Stimulated activated CD8-positive, alpha-beta memory T cell treated with anti-CD3 and anti-CD28 coated beads, Interleukin-4, amount 100 ng/mL, for 48 hours (primary cell): ENCODE results near the gene OGFOD2.

ENCODE experiments used
- DNase-seq: peaks from one replicate; pipeline ENCODE4 v3.0.0-alpha.2; 2020

The OGFOD2 gene

GRCh38 chr12:122989225-122989839 is 14.3 kb downstream of the OGFOD2 start:
- no peak for DNase-seq

- DNase-seq = no peak
These were observed 14.9 kb downstream of the OGFOD2 start for GRCh38 chr12:122989874-122990419.

- no peak for DNase-seq
These were observed 15.5 kb downstream of the OGFOD2 start for GRCh38 chr12:122990561-122990960.

GRCh38 chr12:122990961-122991622 is 16.0 kb downstream of the OGFOD2 start:
- DNase-seq = no peak

- DNase-seq = no peak
These were observed 16.7 kb downstream of the OGFOD2 start for GRCh38 chr12:122991623-122992275.

- no peak for DNase-seq
These were observed 17.3 kb downstream of the OGFOD2 start for GRCh38 chr12:122992386-122992785.

- no peak for DNase-seq
These were observed 19.2 kb downstream of the OGFOD2 start for GRCh38 chr12:122994140-122994675.

- no peak for DNase-seq
These were observed 19.9 kb downstream of the OGFOD2 start for GRCh38 chr12:122994781-122995502.

GRCh38 chr12:122995503-122996187 is 20.6 kb downstream of the OGFOD2 start:
- no peak for DNase-seq

GRCh38 chr12:122996188-122996601 is 21.2 kb downstream of the OGFOD2 start:
- DNase-seq = no peak

GRCh38 chr12:122996621-122997342 is 21.7 kb downstream of the OGFOD2 start:
- DNase-seq = no peak

- no peak for DNase-seq
These were observed 22.6 kb downstream of the OGFOD2 start for GRCh38 chr12:122997343-122998250.

- DNase-seq = no peak
These were observed 23.3 kb downstream of the OGFOD2 start for GRCh38 chr12:122998316-122998715.

- DNase-seq = no peak
These were observed 24.3 kb downstream of the OGFOD2 start for GRCh38 chr12:122999196-122999946.

- DNase-seq = no peak
These were observed 25.0 kb downstream of the OGFOD2 start for GRCh38 chr12:122999986-123000420.

- DNase-seq = no peak
These were observed 25.5 kb downstream of the OGFOD2 start for GRCh38 chr12:123000578-123000977.

GRCh38 chr12:123001464-123001863 is 26.4 kb downstream of the OGFOD2 start:
- DNase-seq = no peak

GRCh38 chr12:123003257-123003656 is 28.2 kb downstream of the OGFOD2 start:
- no peak for DNase-seq

GRCh38 chr12:123004287-123004686 is 29.2 kb downstream of the OGFOD2 start:
- no peak for DNase-seq
